ENCODE data around the gene CERK.

DNA sequence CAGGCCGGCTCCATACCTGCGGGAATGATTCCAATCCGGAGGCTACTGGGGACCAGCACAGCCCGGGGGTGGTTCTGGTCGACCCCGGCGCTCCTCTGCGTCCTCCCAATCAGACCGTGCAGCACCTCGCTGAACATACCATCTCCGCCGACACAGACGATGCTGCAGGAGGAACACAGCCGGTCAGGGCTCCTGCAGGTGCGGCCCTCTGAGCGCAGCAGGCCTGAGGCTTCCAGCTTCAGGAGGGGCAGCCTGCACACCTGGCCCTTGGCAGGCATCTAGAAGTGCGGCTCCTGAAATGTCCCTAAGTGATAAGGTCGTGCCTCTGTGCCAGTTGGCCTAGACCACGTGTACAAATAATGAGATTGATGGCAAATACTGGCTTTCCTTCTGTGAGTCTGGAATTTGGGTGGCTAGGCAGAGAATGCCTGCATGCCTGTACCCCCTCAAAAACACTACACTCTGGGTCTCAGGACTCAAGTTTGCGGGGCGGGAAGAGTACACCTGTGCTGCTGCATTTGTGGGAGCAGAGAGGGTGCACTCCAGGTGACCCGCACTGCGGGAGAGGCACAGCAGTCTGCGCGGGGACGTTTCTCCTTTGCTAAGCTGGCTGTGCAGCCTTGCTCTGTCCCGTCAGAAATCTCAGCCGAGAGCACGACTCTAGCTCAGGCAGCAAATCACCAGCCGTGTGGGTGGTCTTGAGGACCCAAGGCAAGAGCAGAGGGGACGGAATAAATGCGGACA is 30.1 kb downstream of the CERK start:
- TF ChIP-seq, protein P1, sequence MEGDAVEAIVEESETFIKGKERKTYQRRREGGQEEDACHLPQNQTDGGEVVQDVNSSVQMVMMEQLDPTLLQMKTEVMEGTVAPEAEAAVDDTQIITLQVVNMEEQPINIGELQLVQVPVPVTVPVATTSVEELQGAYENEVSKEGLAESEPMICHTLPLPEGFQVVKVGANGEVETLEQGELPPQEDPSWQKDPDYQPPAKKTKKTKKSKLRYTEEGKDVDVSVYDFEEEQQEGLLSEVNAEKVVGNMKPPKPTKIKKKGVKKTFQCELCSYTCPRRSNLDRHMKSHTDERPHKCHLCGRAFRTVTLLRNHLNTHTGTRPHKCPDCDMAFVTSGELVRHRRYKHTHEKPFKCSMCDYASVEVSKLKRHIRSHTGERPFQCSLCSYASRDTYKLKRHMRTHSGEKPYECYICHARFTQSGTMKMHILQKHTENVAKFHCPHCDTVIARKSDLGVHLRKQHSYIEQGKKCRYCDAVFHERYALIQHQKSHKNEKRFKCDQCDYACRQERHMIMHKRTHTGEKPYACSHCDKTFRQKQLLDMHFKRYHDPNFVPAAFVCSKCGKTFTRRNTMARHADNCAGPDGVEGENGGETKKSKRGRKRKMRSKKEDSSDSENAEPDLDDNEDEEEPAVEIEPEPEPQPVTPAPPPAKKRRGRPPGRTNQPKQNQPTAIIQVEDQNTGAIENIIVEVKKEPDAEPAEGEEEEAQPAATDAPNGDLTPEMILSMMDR (conservative IDR thresholded peaks at IDR 0.05): no peak
- TF ChIP-seq EZH2 (IDR thresholded peaks at IDR 0.05; ENCODE audit: low read depth): no peak

Data from PC-9 (cell line).